Stimulated activated CD8-positive, alpha-beta memory T cell treated with anti-CD3 and anti-CD28 coated beads, Interleukin-12 subunit alpha, Interleukin-12 subunit beta, amount 100 ng/mL, for 24 hours (primary cell): ENCODE data around the gene DAAM1.

ENCODE experiments used
- DNase-seq: peaks from one replicate; pipeline ENCODE4 v3.0.0-alpha.2; 2020; ENCODE audit errors: extremely low read depth

DAAM1 gene

GRCh38 chr14:59314953-59315599 lies 126.6 kb downstream of the DAAM1 start:
- no peak for DNase-seq

- DNase-seq: no peak
Observed at GRCh38 chr14:59316151-59316830, 127.8 kb downstream of the DAAM1 start.

- DNase-seq: no peak
Observed at GRCh38 chr14:59317346-59317745, 128.9 kb downstream of the DAAM1 start.

GRCh38 chr14:59317798-59318505 lies 129.5 kb downstream of the DAAM1 start:
- DNase-seq: no peak

- no peak for DNase-seq
Observed at GRCh38 chr14:59318908-59319307, 130.4 kb downstream of the DAAM1 start.

- DNase-seq: no peak
Observed at GRCh38 chr14:59320361-59320760, 131.9 kb downstream of the DAAM1 start.

GRCh38 chr14:59320763-59321625 lies 132.5 kb downstream of the DAAM1 start:
- DNase-seq: no peak

- DNase-seq: no peak
Observed at GRCh38 chr14:59321626-59321949, 133.1 kb downstream of the DAAM1 start.

GRCh38 chr14:59325906-59326305 lies 137.4 kb downstream of the DAAM1 start:
- DNase-seq: no peak

GRCh38 chr14:59328454-59328853 lies 140.0 kb downstream of the DAAM1 start:
- DNase-seq: no peak

- DNase-seq: no peak
Observed at GRCh38 chr14:59330455-59330854, 142.0 kb downstream of the DAAM1 start.

GRCh38 chr14:59331217-59331616 lies 142.8 kb downstream of the DAAM1 start:
- no peak for DNase-seq

- no peak for DNase-seq
Observed at GRCh38 chr14:59332727-59333126, 144.3 kb downstream of the DAAM1 start.

- DNase-seq: no peak
Observed at GRCh38 chr14:59333235-59333634, 144.8 kb downstream of the DAAM1 start.

- no peak for DNase-seq
Observed at GRCh38 chr14:59333668-59334067, 145.2 kb downstream of the DAAM1 start.

GRCh38 chr14:59334253-59334652 lies 145.8 kb downstream of the DAAM1 start:
- DNase-seq: no peak

- DNase-seq: no peak
Observed at GRCh38 chr14:59336098-59336497, 147.6 kb downstream of the DAAM1 start.

- no peak for DNase-seq
Observed at GRCh38 chr14:59336706-59337105, 148.2 kb downstream of the DAAM1 start.

GRCh38 chr14:59337141-59337611 lies 148.7 kb downstream of the DAAM1 start:
- no peak for DNase-seq

- DNase-seq: no peak
Observed at GRCh38 chr14:59338761-59339160, 150.3 kb downstream of the DAAM1 start.

- DNase-seq: no peak
Observed at GRCh38 chr14:59339524-59340330, 151.3 kb downstream of the DAAM1 start.
